GM19452 (cell line): ENCODE results near the gene TMEM170A.

Experiments
- ATAC-seq: cut with Tn5 transposase; IDR thresholded peaks from one replicate; pipeline ENCODE4 v1.9.1; 2021; ENCODE audit not compliant: unreplicated experiment

Gene TMEM170A

DNA sequence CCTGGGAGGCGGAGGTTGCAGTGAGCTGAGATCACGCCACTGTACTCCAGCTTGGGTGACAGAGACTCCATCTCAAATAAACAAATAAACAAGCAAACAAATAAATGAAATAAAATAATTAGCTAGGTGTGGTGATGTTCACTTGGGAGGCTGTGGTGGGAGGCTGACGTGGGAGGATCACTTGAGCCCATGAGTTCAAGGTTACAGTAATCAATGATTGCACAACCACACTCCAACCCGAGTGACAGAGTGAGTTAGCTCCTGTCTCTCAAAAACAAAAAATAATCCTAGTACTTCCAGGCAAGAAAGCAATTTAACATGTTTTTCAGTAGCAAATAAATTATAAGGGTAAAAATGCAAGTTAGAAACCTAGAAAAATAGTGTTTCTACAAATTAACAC is 57.5 kb downstream of the TMEM170A start:
- ATAC-seq = no peak

DNA sequence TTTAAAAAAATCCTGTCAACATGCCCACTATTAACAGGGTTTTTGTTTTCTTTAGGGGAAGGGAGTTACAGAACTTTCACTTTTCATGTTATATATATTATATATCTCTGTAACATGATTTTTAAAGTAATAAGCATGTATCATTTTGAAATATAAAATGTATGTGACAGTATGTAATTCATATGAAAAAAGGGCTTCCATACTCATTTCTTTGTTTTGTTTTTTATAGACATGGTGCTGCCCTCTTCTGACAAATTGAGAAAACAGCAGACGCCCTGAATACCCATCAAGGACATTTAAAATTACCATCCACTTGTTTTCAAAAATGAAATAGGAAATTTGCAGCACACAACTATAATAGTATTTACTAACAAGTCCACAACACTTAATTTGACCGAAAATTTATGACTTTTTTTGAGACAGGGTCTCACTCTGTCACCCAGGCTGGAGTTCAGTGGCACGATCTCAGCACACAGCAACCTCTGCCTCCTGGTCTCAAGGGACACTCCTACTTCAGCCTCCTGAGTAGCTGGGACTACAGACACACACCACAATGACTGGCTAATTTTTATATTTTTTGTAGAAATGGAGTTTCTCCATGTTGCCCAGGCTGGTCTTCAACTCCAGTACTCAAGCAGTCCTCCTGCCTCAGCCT is 61.5 kb downstream of the TMEM170A start:
- no peak for ATAC-seq

DNA sequence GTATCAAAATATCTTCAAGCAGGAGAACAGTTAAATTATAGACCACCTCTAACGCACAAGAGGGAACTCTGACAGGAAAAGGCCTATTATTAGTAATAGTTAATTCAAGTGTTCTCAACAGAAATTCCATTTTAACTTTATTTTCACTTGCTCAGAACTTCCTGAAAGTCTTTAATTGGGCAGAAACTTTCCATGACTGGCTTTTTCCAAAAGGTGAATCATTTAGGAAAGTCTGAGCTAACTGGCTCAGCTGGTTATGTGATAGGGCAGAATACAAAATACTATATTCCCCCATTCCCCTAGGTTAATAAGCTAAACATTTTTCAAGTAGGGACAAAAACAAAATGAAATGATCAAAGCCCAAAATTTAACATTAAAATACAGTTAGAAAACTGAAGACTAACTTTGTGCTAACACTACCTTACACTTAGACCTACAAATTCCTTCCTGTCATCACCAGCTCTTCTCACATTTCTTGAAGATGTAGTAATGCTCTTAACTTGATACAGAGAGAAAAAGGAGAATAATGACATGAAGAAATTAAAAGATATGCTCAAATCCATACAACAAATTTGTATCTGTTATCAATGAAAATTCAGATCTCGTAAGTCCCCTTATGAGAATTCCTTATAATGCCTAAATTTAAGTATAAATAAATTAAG is 62.2 kb downstream of the TMEM170A start:
- ATAC-seq = no peak

DNA sequence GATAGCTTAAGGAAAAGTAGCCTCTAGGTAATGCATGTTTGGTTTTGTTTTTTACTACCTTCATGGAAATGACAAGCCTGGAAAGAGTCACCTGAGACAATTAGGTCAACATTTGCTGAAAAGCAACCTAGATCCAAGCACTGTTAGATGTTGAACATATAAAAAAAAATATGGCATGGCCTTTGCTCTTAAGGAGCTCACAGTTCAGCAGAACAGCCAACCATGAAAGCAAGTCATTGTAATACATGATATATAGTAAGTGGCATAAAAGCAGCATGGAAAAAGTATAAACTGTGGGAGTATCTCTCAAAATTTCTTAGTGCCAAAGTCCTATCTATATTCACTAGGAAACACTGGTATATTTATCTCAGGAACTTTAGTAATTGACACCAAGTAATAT is 62.8 kb downstream of the TMEM170A start:
- no peak for ATAC-seq

DNA sequence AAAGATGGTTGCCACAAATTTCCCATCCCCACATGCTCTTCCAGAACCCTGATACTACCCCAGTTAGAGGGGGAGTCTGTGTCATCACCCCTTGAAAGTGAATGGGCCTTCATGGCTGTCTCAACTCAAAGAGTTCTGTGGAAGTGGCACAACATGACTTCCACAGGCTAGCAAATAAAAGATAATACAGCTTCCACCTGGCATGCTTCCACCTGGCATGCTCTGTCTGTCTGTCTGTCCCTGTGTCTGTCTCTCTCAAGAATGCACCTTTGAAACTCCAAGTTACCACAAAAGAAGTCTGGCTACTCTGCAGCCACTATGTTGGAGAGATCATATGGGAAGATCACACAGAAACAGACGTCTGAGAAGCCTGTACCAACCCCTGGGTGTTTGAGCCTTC is 66.2 kb downstream of the TMEM170A start:
- no peak for ATAC-seq

DNA sequence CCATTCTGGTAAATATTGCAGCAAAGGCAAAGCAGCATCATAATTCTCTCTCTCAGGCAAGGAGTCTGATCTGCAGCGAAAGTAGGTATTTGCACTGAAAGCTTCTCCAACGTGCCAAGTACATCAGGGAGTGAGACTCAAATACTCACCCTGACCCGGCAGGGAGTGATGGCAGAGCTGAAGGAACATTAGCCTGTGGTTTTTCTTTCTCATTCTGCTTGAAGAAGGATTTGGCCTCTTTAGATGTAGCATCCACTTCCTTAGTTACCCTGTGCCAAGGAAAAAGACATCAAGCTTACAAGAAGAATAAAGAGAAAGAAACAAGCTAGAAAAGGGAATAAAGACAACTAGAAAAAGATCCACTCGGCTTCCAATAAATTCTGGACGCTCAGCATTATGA is 69.5 kb downstream of the TMEM170A start:
- ATAC-seq = no peak
